Panc1 (cell line): ENCODE results near the gene LMO4. TPM values are rescaled to one million over a fixed set of nuclear protein-coding genes. Genes with fewer than 3 reads are reported as not detected.

ENCODE experiments used
- ATAC-seq: fragments of 200-7000 bp; cut with Tn5 transposase; 2 replicates; pipeline ENCODE4 v1.9.1; 2020; ENCODE audit warnings: mild to moderate bottlenecking, moderate library complexity
- BruUV-seq: library from RNA; stranded (reverse); fragments of 400-500 nt; replicated peaks from 2 replicates; lab custom pipeline; 2021; lab: Mats Ljungman, UMichigan
- CTCF ChIA-PET: fragments of 300-600 bp; sonication (Branson Sonifier 250); formaldehyde crosslinking; loops from one replicate; lab custom pipeline; 2022; ENCODE audit warnings: antibody characterized with exemption; lab: Charles Lee
- POLR2A ChIA-PET: fragments of 300-600 bp; sonication (Branson Sonifier 250); formaldehyde crosslinking; loops from one replicate; lab custom pipeline; 2022; ENCODE audit warnings: antibody characterized with exemption; lab: Charles Lee
- DNase-seq: peaks from one replicate; pipeline ENCODE4 v3.0.0-alpha.2; 2010; ENCODE audit warnings: low read depth, low spot score
- H3K27ac ChIP-seq: 2 replicates; pipeline ENCODE4 v1.5.1; 2011; ENCODE audit warnings: mild to moderate bottlenecking, low read length, inconsistent platforms
- H3K27me3 ChIP-seq: fragments of 200-500 bp; sonication (Bioruptor generic); 2 replicates; pipeline ENCODE4 v1.6.0; 2014; ENCODE audit warnings: low read length, inconsistent platforms; ENCODE audit not compliant: control insufficient read depth, insufficient read depth
- H3K36me3 ChIP-seq: fragments of 200-500 bp; sonication (Bioruptor generic); 2 replicates; pipeline ENCODE4 v1.5.1; 2014; ENCODE audit warnings: inconsistent platforms, mild to moderate bottlenecking, low read length, moderate library complexity; ENCODE audit not compliant: control insufficient read depth, insufficient read depth
- H3K4me1 ChIP-seq: 2 replicates; pipeline ENCODE4 v1.5.1; 2011; ENCODE audit warnings: inconsistent platforms, mild to moderate bottlenecking, low read length, moderate library complexity; ENCODE audit not compliant: control insufficient read depth, insufficient read depth
- H3K4me3 ChIP-seq, 2 experiments: 2 replicates each; pipeline ENCODE4 v1.5.1; 2011 to 2012; ENCODE audit warnings: low read depth in 2 of 2, low read length in 2 of 2, mild to moderate bottlenecking in 2 of 2, inconsistent platforms in 1 of 2, moderate library complexity in 1 of 2
- H3K9me3 ChIP-seq: fragments of 200-500 bp; sonication (Bioruptor generic); 2 replicates; pipeline ENCODE4 v1.5.1; 2014; ENCODE audit warnings: low read depth, mild to moderate bottlenecking, inconsistent platforms, low read length, moderate library complexity; ENCODE audit not compliant: control insufficient read depth, insufficient read depth
- POLR2AphosphoS5 ChIP-seq: IDR thresholded peaks from 2 replicates; pipeline ENCODE4 v1.6.1; 2012; ENCODE audit warnings: mild to moderate bottlenecking, low read depth, low read length, moderate library complexity
- REST ChIP-seq, 2 experiments: IDR thresholded peaks; 2 replicates each; pipeline ENCODE4 v1.6.1; 2011 to 2012; ENCODE audit warnings: low read depth in 2 of 2, control low read depth in 1 of 2, low read length in 1 of 2, mild to moderate bottlenecking in 1 of 2, moderate library complexity in 1 of 2; ENCODE audit not compliant: insufficient read depth in 1 of 2
- SIN3A ChIP-seq: IDR thresholded peaks from 2 replicates; pipeline ENCODE4 v1.6.1; 2012; ENCODE audit warnings: low read depth, mild to moderate bottlenecking, low read length, moderate library complexity, borderline replicate concordance; ENCODE audit not compliant: insufficient read depth
- TCF7L2 ChIP-seq: IDR thresholded peaks from 2 replicates; pipeline ENCODE4 v1.6.1; 2011; ENCODE audit warnings: mild to moderate bottlenecking, low read depth, low read length, inconsistent platforms
- in situ Hi-C: cut with HindIII; loops from 2 replicates; pipeline ENCODE4 v1.10.0; 2016; ENCODE audit warnings: low sequenced_read_pairs, low pct_unique_long_range_greater_than_20kb
- intact Hi-C: fragments of 100-400 bp; cut with micrococcal nuclease; formaldehyde crosslinking; loops from one replicate; pipeline ENCODE4 v1.10.0; 2022; ENCODE audit not compliant: unreplicated experiment
- total RNA-seq: library from RNA; stranded (reverse); gene quantifications from one replicate; pipeline ENCODE4 v1.2.1, GENCODE V29; 2021; ENCODE audit not compliant: unreplicated experiment
- TF ChIP-seq, protein P1 (sequence below): fragments of 450-650 bp; IDR thresholded peaks from 2 replicates; pipeline ENCODE4 v1.5.1; 2017; ENCODE audit warnings: mild to moderate bottlenecking

The LMO4 gene
- total RNA-seq, 1 experiment from 2014 or later = 38.3 TPM

DNA sequence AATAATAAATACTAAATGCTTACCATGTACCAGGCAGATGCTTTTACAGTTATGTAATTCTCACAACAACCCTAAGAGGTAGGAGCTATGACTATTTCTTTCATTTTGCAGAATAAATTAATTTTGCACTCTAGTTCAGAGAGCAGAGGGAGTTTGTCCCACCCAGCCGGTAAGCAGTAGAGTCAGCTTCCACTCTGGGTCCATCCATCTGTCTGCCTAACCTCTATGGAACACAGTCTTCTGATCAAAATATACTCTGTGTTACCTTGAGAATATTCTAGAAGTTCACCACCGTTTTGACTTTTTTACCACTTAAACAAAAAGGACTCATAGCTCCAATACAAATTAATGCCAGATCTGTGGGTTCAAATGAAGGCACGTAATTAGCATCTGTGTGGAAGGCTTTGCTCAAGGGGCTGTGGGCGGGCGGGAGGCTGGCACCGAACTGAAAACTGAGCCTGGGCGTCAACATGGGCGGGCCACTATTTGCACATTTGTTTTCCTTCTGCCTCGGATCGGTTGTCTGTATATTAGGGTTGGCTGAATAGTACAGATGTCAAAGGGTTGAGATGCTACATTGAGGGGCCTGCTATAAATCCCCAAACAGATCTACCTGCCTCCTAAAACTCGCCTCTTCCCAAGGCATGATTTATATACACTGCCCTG, 33.1 kb upstream of the LMO4 start:
- H3K9me3 ChIP-seq = no peaks in the 10 kb centered on the region
- ChIA-PET POLR2A (no interaction called here), CTCF (no interaction called here)
- no peak overlapping the region for H3K4me3 ChIP-seq
- intact Hi-C loops = loop anchor here (10.0 kb wide), 2 partner anchors 659 to 1009 kb away; no protein-coding TSS in a partner anchor
- H3K36me3 ChIP-seq = no peaks in the 10 kb centered on the region
- no peak for DNase-seq
- no peak for TF ChIP-seq SIN3A
- TF ChIP-seq TCF7L2 = no peak
- no peak for TF ChIP-seq REST (IDR thresholded peaks at IDR 0.05; ENCODE audit: insufficient read depth in 1 of 2, low read depth in 2 of 2, low read length in 1 of 2)
- TF ChIP-seq POLR2AphosphoS5 = no peak
- TF ChIP-seq, protein P1, sequence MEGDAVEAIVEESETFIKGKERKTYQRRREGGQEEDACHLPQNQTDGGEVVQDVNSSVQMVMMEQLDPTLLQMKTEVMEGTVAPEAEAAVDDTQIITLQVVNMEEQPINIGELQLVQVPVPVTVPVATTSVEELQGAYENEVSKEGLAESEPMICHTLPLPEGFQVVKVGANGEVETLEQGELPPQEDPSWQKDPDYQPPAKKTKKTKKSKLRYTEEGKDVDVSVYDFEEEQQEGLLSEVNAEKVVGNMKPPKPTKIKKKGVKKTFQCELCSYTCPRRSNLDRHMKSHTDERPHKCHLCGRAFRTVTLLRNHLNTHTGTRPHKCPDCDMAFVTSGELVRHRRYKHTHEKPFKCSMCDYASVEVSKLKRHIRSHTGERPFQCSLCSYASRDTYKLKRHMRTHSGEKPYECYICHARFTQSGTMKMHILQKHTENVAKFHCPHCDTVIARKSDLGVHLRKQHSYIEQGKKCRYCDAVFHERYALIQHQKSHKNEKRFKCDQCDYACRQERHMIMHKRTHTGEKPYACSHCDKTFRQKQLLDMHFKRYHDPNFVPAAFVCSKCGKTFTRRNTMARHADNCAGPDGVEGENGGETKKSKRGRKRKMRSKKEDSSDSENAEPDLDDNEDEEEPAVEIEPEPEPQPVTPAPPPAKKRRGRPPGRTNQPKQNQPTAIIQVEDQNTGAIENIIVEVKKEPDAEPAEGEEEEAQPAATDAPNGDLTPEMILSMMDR = no peak
- no peaks in the 10 kb centered on the region for H3K27me3 ChIP-seq
- BruUV-seq = no TSS peak
- in situ Hi-C loops = no loop called here
- no peaks in the 10 kb centered on the region for H3K4me1 ChIP-seq
- ATAC-seq = no peak
- H3K27ac ChIP-seq = no peak overlapping the region

- H3K4me1 ChIP-seq = no peaks in the 10 kb centered on the region
- no peaks in the 10 kb centered on the region for H3K27me3 ChIP-seq
- ChIA-PET POLR2A (no interaction called here), CTCF (no interaction called here)
- DNase-seq = no peak
- H3K27ac ChIP-seq = no peak overlapping the region
- H3K9me3 ChIP-seq = no peaks in the 10 kb centered on the region
- no peak overlapping the region for H3K4me3 ChIP-seq
- in situ Hi-C loops = no loop called here
- no TSS peak for BruUV-seq
- H3K36me3 ChIP-seq = no peaks in the 10 kb centered on the region
- intact Hi-C loops = loop anchor here (10.0 kb wide), 2 partner anchors 659 to 1009 kb away; no protein-coding TSS in a partner anchor
- ATAC-seq = no peak
- no peak for TF ChIP-seq TCF7L2
- TF ChIP-seq REST (IDR thresholded peaks at IDR 0.05; ENCODE audit: insufficient read depth in 1 of 2, low read depth in 2 of 2, low read length in 1 of 2) = no peak
- TF ChIP-seq, protein P1 = no peak
- no peak for TF ChIP-seq SIN3A
- no peak for TF ChIP-seq POLR2AphosphoS5
Observed at GRCh38 chr1:87296206-87296605, 32.5 kb upstream of the LMO4 start.
